Heart left ventricle (tissue), 13 donors: ENCODE data around the gene CAP1.

Experiments used
- POLR2A ChIP-seq, 2 donors: fragments of 450-650 bp; IDR thresholded peaks; one replicate each; pipeline ENCODE4 v1.6.1; 2017; ENCODE audit warnings: antibody characterized with exemption in 2 of 2, mild to moderate bottlenecking in 2 of 2, moderate library complexity in 2 of 2
- TF ChIP-seq, protein P1 (sequence below), 12 donors: fragments of 200-600 bp; sonication (generic) in 4 of 12; IDR thresholded peaks; one replicate each; pipeline versions ENCODE4 v1.5.0 to v1.8.0; 2018 to 2022; ENCODE audit warnings: antibody characterized with exemption in 12 of 12, mild to moderate bottlenecking in 5 of 12
- donor health status: ischemic (EF 13 %, LVEDD 7.1; RV severe dilation, severe dysfunction).
- donor health status: DM: no; HTN: yes; CAD: no.
- donor health status: DM: no; HTN: no; CAD: no.
- donor health status: ischemic (EF 25% LVEDD 6.9; RV normal size, moderate dysfunction).
- donor health status: ischemic (EF 25% LVEDD 5.7; RV mildly dilated, moderate dysfunction).
- donor health status: ischemic (EF 35%, LVEDD 5.7; RV mildly dilated, moderate dysfunction).
- donor health status: nonischemic (EF 11% LVEDD 7.7; RV severe dilation, severe dysfunction).
- donor health status: DM: yes; HTN: yes; CAD: no.
- donor health status: PGD.
- donor health status: ischemic (EF 29% LVEDD 5.4; RV normal size, mild dysfunction).
- donor health status: nonischemic (EF 23%, LVEDD 6.1; RV moderate dilation, normal function).

DNA sequence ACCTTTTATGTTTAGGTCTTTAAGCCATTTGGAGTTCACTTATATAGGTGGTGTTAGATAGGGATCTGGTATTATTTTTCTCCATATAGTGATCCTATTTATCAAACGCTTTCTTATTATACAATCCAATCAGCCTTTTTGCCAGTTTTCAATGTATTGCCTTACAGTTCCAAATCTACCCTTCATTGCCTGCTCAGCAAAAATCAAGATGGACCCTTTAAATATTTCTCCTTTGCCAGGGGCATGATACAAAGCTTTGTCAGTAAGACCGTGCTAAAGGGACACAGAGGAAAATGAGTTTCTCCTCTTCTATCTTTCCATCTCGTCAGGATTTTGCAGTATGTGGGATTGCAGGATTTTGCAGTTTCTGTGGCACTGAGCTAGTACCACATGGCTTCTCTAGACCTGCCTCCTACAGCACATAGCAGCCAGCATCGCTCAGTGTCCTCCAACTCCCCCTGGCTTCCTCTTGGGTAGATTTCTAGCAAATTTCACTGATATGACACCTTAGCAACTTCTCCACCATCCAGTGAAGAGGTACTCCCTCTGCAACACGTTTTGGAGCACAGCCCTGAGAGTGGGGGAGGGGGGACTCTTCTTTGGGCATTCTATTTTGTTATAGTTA lies 22.5 kb upstream of the CAP1 start:
- TF ChIP-seq, protein P1, sequence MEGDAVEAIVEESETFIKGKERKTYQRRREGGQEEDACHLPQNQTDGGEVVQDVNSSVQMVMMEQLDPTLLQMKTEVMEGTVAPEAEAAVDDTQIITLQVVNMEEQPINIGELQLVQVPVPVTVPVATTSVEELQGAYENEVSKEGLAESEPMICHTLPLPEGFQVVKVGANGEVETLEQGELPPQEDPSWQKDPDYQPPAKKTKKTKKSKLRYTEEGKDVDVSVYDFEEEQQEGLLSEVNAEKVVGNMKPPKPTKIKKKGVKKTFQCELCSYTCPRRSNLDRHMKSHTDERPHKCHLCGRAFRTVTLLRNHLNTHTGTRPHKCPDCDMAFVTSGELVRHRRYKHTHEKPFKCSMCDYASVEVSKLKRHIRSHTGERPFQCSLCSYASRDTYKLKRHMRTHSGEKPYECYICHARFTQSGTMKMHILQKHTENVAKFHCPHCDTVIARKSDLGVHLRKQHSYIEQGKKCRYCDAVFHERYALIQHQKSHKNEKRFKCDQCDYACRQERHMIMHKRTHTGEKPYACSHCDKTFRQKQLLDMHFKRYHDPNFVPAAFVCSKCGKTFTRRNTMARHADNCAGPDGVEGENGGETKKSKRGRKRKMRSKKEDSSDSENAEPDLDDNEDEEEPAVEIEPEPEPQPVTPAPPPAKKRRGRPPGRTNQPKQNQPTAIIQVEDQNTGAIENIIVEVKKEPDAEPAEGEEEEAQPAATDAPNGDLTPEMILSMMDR (IDR thresholded peaks at IDR 0.05): no peak
- no peak for TF ChIP-seq POLR2A (IDR thresholded peaks at IDR 0.05)
